Measurements from ENCODE around the gene DAPK1. TPM values are rescaled to one million over a fixed set of nuclear protein-coding genes. Genes with fewer than 3 reads are reported as not detected.

The DAPK1 gene
- total and polyA plus RNA-seq, 11 donors, result 1.0 to 52.5 (median 2.3) TPM

GRCh38 chr9:87618931-87619330 lies 121.3 kb downstream of the DAPK1 start:
- Histone ChIP-seq H3K27me3 (no peaks in the 10 kb centered on the region), H3K9me3 (no peaks in the 10 kb centered on the region), H3K4me3 (no peak overlapping the region), H3K36me3 (no peaks in the 10 kb centered on the region), H3K4me1 (peaks cover 0 to 22% (median 0%) of the 10 kb centered on the region in 12 donors), H3K27ac (no peak overlapping the region)
- intact Hi-C loops (cut with DNase I), result no loop called here
- TF ChIP-seq POLR2A (IDR thresholded peaks at IDR 0.05), result no peak
- TF ChIP-seq CTCF (IDR thresholded peaks at IDR 0.05), result no peak
- 76 to 94% (median 91%) methylated on average over 3 of the region's 3 CpGs for WGBS, 4 donors
- DNase-seq, result no peak
- no peak for ATAC-seq

GRCh38 chr9:87619346-87619745 lies 121.7 kb downstream of the DAPK1 start:
- no peak for ATAC-seq
- Histone ChIP-seq H3K9me3 (no peaks in the 10 kb centered on the region), H3K36me3 (no peaks in the 10 kb centered on the region), H3K27me3 (no peaks in the 10 kb centered on the region), H3K27ac (no peak overlapping the region), H3K4me3 (no peak overlapping the region), H3K4me1 (peaks cover 0 to 18% (median 0%) of the 10 kb centered on the region in 12 donors)
- no peak for DNase-seq
- TF ChIP-seq POLR2A (IDR thresholded peaks at IDR 0.05) (no peak), CTCF (IDR thresholded peaks at IDR 0.05) (no peak)
- WGBS, 4 donors, result 83 to 96% (median 93%) methylated on average over 8 of the region's 8 CpGs
- intact Hi-C loops (cut with DNase I), result no loop called here

- Histone ChIP-seq H3K4me3 (no peak overlapping the region), H3K36me3 (no peaks in the 10 kb centered on the region), H3K27ac (no peak overlapping the region), H3K9me3 (no peaks in the 10 kb centered on the region), H3K4me1 (peaks cover 0 to 3% (median 0%) of the 10 kb centered on the region in 12 donors), H3K27me3 (no peaks in the 10 kb centered on the region)
- intact Hi-C loops (cut with DNase I), result no loop called here
- DNase-seq (no peak), ATAC-seq (no peak)
- 71 to 82% (median 81%) methylated on average over 4 of the region's 4 CpGs for WGBS, 4 donors
- TF ChIP-seq CTCF (IDR thresholded peaks at IDR 0.05) (no peak), POLR2A (IDR thresholded peaks at IDR 0.05) (no peak)
Measured at GRCh38 chr9:87620731-87621322, 123.2 kb downstream of the DAPK1 start.

- ATAC-seq (no peak), DNase-seq (no peak)
- WGBS, 4 donors, result 88 to 96% (median 94%) methylated on average over 4 of the region's 4 CpGs
- Histone ChIP-seq H3K27ac (no peak overlapping the region), H3K36me3 (no peaks in the 10 kb centered on the region), H3K4me1 (no peaks in the 10 kb centered on the region), H3K9me3 (no peaks in the 10 kb centered on the region), H3K27me3 (no peaks in the 10 kb centered on the region), H3K4me3 (no peak overlapping the region)
- TF ChIP-seq CTCF (IDR thresholded peaks at IDR 0.05), result no peak
- TF ChIP-seq POLR2A (IDR thresholded peaks at IDR 0.05), result no peak
- intact Hi-C loops (cut with DNase I), result no loop called here
Measured at GRCh38 chr9:87622098-87622497, 124.4 kb downstream of the DAPK1 start.
